ENCODE data around the gene LURAP1L.

The LURAP1L gene

GRCh38 chr9:12784461-12785259, 9.8 kb downstream of the LURAP1L start (continued):
- TF ChIP-seq FEZF1 (tag by site-specific recombination; IDR thresholded peaks at IDR 0.05) (peak; percentile 7; the same call in 1 of the 2 replicates), ZNF558 (tag by site-specific recombination; IDR thresholded peaks at IDR 0.05) (no peak), SALL2 (tag by site-specific recombination; IDR thresholded peaks at IDR 0.05; ENCODE audit: borderline replicate concordance) (no peak), ZNF544 (tag by site-specific recombination; IDR thresholded peaks at IDR 0.05) (no peak), ZNF529 (tag by site-specific recombination; IDR thresholded peaks at IDR 0.05; ENCODE audit: insufficient replicate concordance) (no peak), ZNF366 (tag by site-specific recombination; conservative IDR thresholded peaks at IDR 0.05) (peak; percentile 88), ZNF221 (tag by site-specific recombination; IDR thresholded peaks at IDR 0.05; ENCODE audit: borderline replicate concordance) (no peak), ZNF157 (tag by site-specific recombination; IDR thresholded peaks at IDR 0.05) (no peak), ZNF280C (tag by site-specific recombination; IDR thresholded peaks at IDR 0.05) (no peak), PBX3 (CRISPR knock-in tag; IDR thresholded peaks at IDR 0.05) (no peak), ZNF138 (tag by site-specific recombination; IDR thresholded peaks at IDR 0.05; ENCODE audit: borderline replicate concordance) (no peak), GLIS2 (tag by site-specific recombination; IDR thresholded peaks at IDR 0.05) (peak; percentile 38; the same call in 1 of the 2 replicates), SCRT1 (tag by site-specific recombination; IDR thresholded peaks at IDR 0.05; ENCODE audit: borderline replicate concordance) (no peak), BCL6B (tag by site-specific recombination; IDR thresholded peaks at IDR 0.05) (no peak), GLIS1 (tag by site-specific recombination; IDR thresholded peaks at IDR 0.05) (peak; percentile 48), ZBTB1 (tag by site-specific recombination; IDR thresholded peaks at IDR 0.05) (no peak), ZNF302 (tag by site-specific recombination; IDR thresholded peaks at IDR 0.05; ENCODE audit: low read depth) (no peak), ZBTB21 (tag by site-specific recombination; IDR thresholded peaks at IDR 0.05) (peak; percentile 42; the same call in 1 of the 2 replicates), KLF1 (tag by site-specific recombination; IDR thresholded peaks at IDR 0.05) (no peak), ZNF639 (tag by site-specific recombination; IDR thresholded peaks at IDR 0.05) (no peak; the same call in 1 of the 2 replicates), ZNF670 (tag by site-specific recombination; IDR thresholded peaks at IDR 0.05; ENCODE audit: low read depth) (no peak), ZNF629 (tag by site-specific recombination; IDR thresholded peaks at IDR 0.05) (peak; percentile 79), ZEB2 (tag by site-specific recombination; IDR thresholded peaks at IDR 0.05) (0 out of 2 replicates have a peak, but pooled peaks have one; percentile 36), ZIC2 (tag by site-specific recombination; IDR thresholded peaks at IDR 0.05) (no peak), SP7 (tag by site-specific recombination; IDR thresholded peaks at IDR 0.05) (peak; percentile 55), PRDM10 (tag by site-specific recombination; IDR thresholded peaks at IDR 0.05) (peak; percentile 52)
- TF ChIP-seq, protein P1, sequence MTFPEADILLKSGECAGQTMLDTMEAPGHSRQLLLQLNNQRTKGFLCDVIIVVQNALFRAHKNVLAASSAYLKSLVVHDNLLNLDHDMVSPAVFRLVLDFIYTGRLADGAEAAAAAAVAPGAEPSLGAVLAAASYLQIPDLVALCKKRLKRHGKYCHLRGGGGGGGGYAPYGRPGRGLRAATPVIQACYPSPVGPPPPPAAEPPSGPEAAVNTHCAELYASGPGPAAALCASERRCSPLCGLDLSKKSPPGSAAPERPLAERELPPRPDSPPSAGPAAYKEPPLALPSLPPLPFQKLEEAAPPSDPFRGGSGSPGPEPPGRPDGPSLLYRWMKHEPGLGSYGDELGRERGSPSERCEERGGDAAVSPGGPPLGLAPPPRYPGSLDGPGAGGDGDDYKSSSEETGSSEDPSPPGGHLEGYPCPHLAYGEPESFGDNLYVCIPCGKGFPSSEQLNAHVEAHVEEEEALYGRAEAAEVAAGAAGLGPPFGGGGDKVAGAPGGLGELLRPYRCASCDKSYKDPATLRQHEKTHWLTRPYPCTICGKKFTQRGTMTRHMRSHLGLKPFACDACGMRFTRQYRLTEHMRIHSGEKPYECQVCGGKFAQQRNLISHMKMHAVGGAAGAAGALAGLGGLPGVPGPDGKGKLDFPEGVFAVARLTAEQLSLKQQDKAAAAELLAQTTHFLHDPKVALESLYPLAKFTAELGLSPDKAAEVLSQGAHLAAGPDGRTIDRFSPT (tag by site-specific recombination; IDR thresholded peaks at IDR 0.05) = peak; percentile 45; the same call in 1 of the 2 replicates
